HepG2 (cell line): ENCODE measurements around the gene ING2.

Source experiments
- EEA1 ChIP-seq: sonication (generic); formaldehyde crosslinking; IDR thresholded peaks from 2 replicates; pipeline ENCODE4 v1.5.1; 2020; ENCODE audit warnings: mild to moderate bottlenecking, missing genetic modification reagents, borderline replicate concordance
- HOXA9 ChIP-seq: sonication (generic); formaldehyde crosslinking; IDR thresholded peaks from 2 replicates; pipeline ENCODE4 v1.8.1; 2022; ENCODE audit warnings: missing genetic modification reagents, mild to moderate bottlenecking, moderate library complexity, borderline replicate concordance
- SUZ12 ChIP-seq: fragments of 150-350 bp; IDR thresholded peaks from 2 replicates; pipeline ENCODE4 v1.6.1; 2014; ENCODE audit warnings: low read depth, low read length
- ZNF331 ChIP-seq: sonication (generic); formaldehyde crosslinking; IDR thresholded peaks from 2 replicates; pipeline ENCODE4 v1.4.0; 2020; ENCODE audit warnings: missing genetic modification reagents
- ZNF367 ChIP-seq: sonication (generic); formaldehyde crosslinking; IDR thresholded peaks from 2 replicates; pipeline ENCODE4 v1.4.0; 2020; ENCODE audit warnings: missing genetic modification reagents, borderline replicate concordance

DNA sequence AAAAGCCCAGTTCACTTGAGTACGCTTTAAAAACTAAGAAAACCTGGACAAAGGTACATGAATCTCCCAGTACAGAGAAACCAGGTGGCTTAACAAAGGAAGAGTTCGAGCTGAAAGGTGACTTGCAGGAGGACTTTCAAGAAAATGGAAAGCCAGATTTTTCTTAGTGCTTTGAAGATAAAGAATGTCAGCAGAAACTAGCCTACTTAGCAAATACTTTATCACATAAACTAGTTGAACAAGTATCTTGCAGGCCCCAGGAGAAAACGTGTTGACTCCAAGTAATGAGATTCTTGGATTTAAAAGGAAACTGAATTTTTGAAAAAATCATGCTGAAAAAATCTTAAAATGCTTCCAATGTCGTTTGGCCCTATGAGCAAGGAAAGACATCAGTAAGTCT, 34.0 kb upstream of the ING2 start:
- TF ChIP-seq ZNF367 (CRISPR knock-in tag): no peak
- TF ChIP-seq HOXA9 (CRISPR knock-in tag): no peak
- no peak for TF ChIP-seq EEA1
- no peak for TF ChIP-seq SUZ12
- no peak for TF ChIP-seq ZNF331 (CRISPR knock-in tag)
